H1 (cell line): ENCODE data around the gene FANCE. TPM values are rescaled to one million over a fixed set of nuclear protein-coding genes. Genes with fewer than 3 reads are reported as not detected.

Experiments
- CTCF ChIA-PET: fragments of 300-600 bp; sonication (Branson Sonifier 250); formaldehyde crosslinking; loops from one replicate; lab custom pipeline; 2021; ENCODE audit not compliant: partially characterized antibody; lab: Charles Lee
- POLR2A ChIA-PET: fragments of 300-600 bp; sonication (Branson Sonifier 250); formaldehyde crosslinking; loops from one replicate; lab custom pipeline; 2021; ENCODE audit warnings: inconsistent platforms; ENCODE audit not compliant: partially characterized antibody; lab: Charles Lee
- DNase-seq, 2 experiments: peaks; one replicate each; pipeline versions ENCODE4 v3.0.0 to v3.0.0-alpha.2; 2010 to 2022; ENCODE audit warnings: low spot score in 2 of 2, low read depth in 1 of 2, mixed read lengths in 1 of 2
- FAIRE-seq: peaks from 2 replicates; lab custom pipeline; 2011; peaks lifted over from hg19 to GRCh38; lab: Jason Lieb, UNC
- H2AFZ ChIP-seq: 2 replicates; pipeline ENCODE4 v1.8.1; 2012; ENCODE audit warnings: low read length, inconsistent platforms
- H2AK5ac ChIP-seq: 2 replicates; pipeline ENCODE4 v1.6.1; 2013; ENCODE audit warnings: low read depth, low read length
- H2BK120ac ChIP-seq: replicated peaks from 2 replicates; pipeline ENCODE3; 2013; ENCODE audit warnings: low read depth, low read length, inconsistent platforms
- H2BK12ac ChIP-seq: 2 replicates; pipeline ENCODE4 v1.6.1; 2013; ENCODE audit warnings: low read depth, low read length
- H2BK15ac ChIP-seq: 2 replicates; pipeline ENCODE4 v1.6.1; 2013; ENCODE audit warnings: low read length
- H2BK20ac ChIP-seq: 2 replicates; pipeline ENCODE4 v1.6.1; 2013; ENCODE audit warnings: low read length
- H2BK5ac ChIP-seq: 2 replicates; pipeline ENCODE4 v1.6.1; 2013; ENCODE audit warnings: low read depth, low read length
- H3K14ac ChIP-seq: 2 replicates; pipeline ENCODE4 v1.6.1; 2013; ENCODE audit warnings: inconsistent platforms; ENCODE audit not compliant: insufficient read length
- H3K18ac ChIP-seq: 2 replicates; pipeline ENCODE4 v1.6.1; 2013; ENCODE audit warnings: low read length; ENCODE audit errors: extremely low read depth
- H3K23ac ChIP-seq: 2 replicates; pipeline ENCODE4 v1.6.1; 2013; ENCODE audit warnings: inconsistent platforms; ENCODE audit not compliant: insufficient read length
- H3K23me2 ChIP-seq: 2 replicates; pipeline ENCODE4 v1.6.1; 2013; ENCODE audit warnings: low read depth, low read length
- H3K27ac ChIP-seq: 2 replicates; pipeline ENCODE4 v1.6.1; 2011; ENCODE audit warnings: low read depth, low read length, inconsistent platforms
- H3K27me3 ChIP-seq, 4 experiments: replicated peaks in 1 of 4; 1 replicate in 1 of 4; 2 replicates in 3 of 4; pipeline versions ENCODE4 v1.6.1 to v1.8.1; 2011 to 2013; ENCODE audit warnings: low read length in 3 of 4, mild to moderate bottlenecking in 3 of 4, inconsistent platforms in 2 of 4, mixed read lengths in 2 of 4, moderate library complexity in 1 of 4; ENCODE audit not compliant: control insufficient read depth in 3 of 4, insufficient read depth in 3 of 4; ENCODE audit errors: extremely low read depth in 1 of 4
- H3K36me3 ChIP-seq, 4 experiments: 2 replicates each; pipeline versions ENCODE4 v1.6.1 to v1.8.1; 2011 to 2013; ENCODE audit warnings: mild to moderate bottlenecking in 4 of 4, low read length in 3 of 4, moderate library complexity in 2 of 4, control low read depth in 1 of 4, inconsistent platforms in 1 of 4; ENCODE audit not compliant: insufficient read depth in 4 of 4, control insufficient read depth in 2 of 4
- H3K4ac ChIP-seq: replicated peaks from 2 replicates; pipeline ENCODE3; 2013; ENCODE audit warnings: low read length, low read depth, mixed read lengths, inconsistent platforms; ENCODE audit not compliant: insufficient read length
- H3K4me1 ChIP-seq, 4 experiments: replicated peaks in 1 of 4; 1 replicate in 1 of 4; 2 replicates in 3 of 4; pipeline versions ENCODE4 v1.6.1 to v1.8.1; 2011 to 2013; ENCODE audit warnings: low read length in 3 of 4, inconsistent platforms in 2 of 4, mixed read lengths in 1 of 4; ENCODE audit not compliant: insufficient read depth in 4 of 4, control insufficient read depth in 3 of 4
- H3K4me2 ChIP-seq, 2 experiments: 2 replicates each; pipeline versions ENCODE4 v1.6.1 to v1.8.1; 2011 to 2013; ENCODE audit warnings: low read depth in 2 of 2, low read length in 2 of 2, control low read depth in 1 of 2, inconsistent platforms in 1 of 2, mild to moderate bottlenecking in 1 of 2; ENCODE audit not compliant: insufficient read depth in 1 of 2
- H3K4me3 ChIP-seq, 4 experiments: fragments of 200-600, 300-600 bp in 1 of 4; sonication (generic), shearing (Covaris generic), sonication (Bioruptor Twin) in 1 of 4; 2 replicates each; pipeline versions ENCODE4 v1.5.1 to v1.8.1; 2011 to 2016; ENCODE audit warnings: low read length in 4 of 4, low read depth in 3 of 4, control low read depth in 2 of 4, inconsistent platforms in 2 of 4, mild to moderate bottlenecking in 2 of 4, mixed read lengths in 1 of 4, moderate library complexity in 1 of 4; ENCODE audit not compliant: insufficient read depth in 2 of 4; ENCODE audit errors: extremely low read depth in 1 of 4
- H3K56ac ChIP-seq: replicated peaks from 2 replicates; pipeline ENCODE3; 2013; ENCODE audit warnings: low read depth, mild to moderate bottlenecking, mixed read lengths, low read length, inconsistent platforms; ENCODE audit not compliant: insufficient read length
- H3K79me1 ChIP-seq: 2 replicates; pipeline ENCODE4 v1.6.1; 2013; ENCODE audit warnings: low read depth, low read length, control low read depth
- H3K79me2 ChIP-seq, 2 experiments: 2 replicates each; pipeline versions ENCODE4 v1.6.1 to v1.8.1; 2012 to 2013; ENCODE audit warnings: low read length in 2 of 2, mild to moderate bottlenecking in 2 of 2, inconsistent platforms in 1 of 2; ENCODE audit not compliant: insufficient read depth in 2 of 2, control insufficient read depth in 1 of 2
- H3K9ac ChIP-seq, 4 experiments: replicated peaks in 1 of 4; 1 replicate in 1 of 4; 2 replicates in 3 of 4; pipeline versions ENCODE4 v1.6.1 to v1.8.1; 2011 to 2013; ENCODE audit warnings: low read depth in 3 of 4, low read length in 3 of 4, control low read depth in 2 of 4, mild to moderate bottlenecking in 2 of 4, moderate library complexity in 2 of 4, inconsistent platforms in 1 of 4; ENCODE audit errors: extremely low read depth in 1 of 4
- H3K9me3 ChIP-seq, 2 experiments: 2 replicates each; pipeline versions ENCODE4 v1.6.1 to v1.8.1; 2012 to 2013; ENCODE audit warnings: mild to moderate bottlenecking in 2 of 2, moderate library complexity in 2 of 2, control low read depth in 1 of 2, inconsistent platforms in 1 of 2, low read depth in 1 of 2, low read length in 1 of 2, mixed read lengths in 1 of 2; ENCODE audit not compliant: insufficient read depth in 2 of 2
- H4K20me1 ChIP-seq, 2 experiments: replicated peaks in 1 of 2; 2 replicates each; pipeline versions ENCODE3 to v1.8.1; 2011 to 2013; ENCODE audit warnings: inconsistent platforms in 2 of 2, low read length in 2 of 2, mild to moderate bottlenecking in 1 of 2; ENCODE audit not compliant: insufficient read depth in 2 of 2, control insufficient read depth in 1 of 2
- H4K5ac ChIP-seq: 2 replicates; pipeline ENCODE4 v1.6.1; 2013; ENCODE audit warnings: low read length, low read depth, mixed read lengths, inconsistent platforms; ENCODE audit not compliant: insufficient read length
- H4K8ac ChIP-seq: 2 replicates; pipeline ENCODE4 v1.8.0; 2013; ENCODE audit warnings: mild to moderate bottlenecking, moderate library complexity, low read length, inconsistent platforms; ENCODE audit not compliant: insufficient read depth; ENCODE audit errors: extremely low read depth
- H4K91ac ChIP-seq: replicated peaks from 2 replicates; pipeline ENCODE3; 2013; ENCODE audit warnings: low read length, mixed read lengths, inconsistent platforms; ENCODE audit not compliant: insufficient read length
- CBX8 ChIP-seq: fragments of 300-800, 300-1000 bp; sonication (generic); IDR thresholded peaks from 2 replicates; pipeline ENCODE4 v1.7.1; 2016; ENCODE audit warnings: low read depth, low read length, borderline replicate concordance
- CHD2 ChIP-seq: IDR thresholded peaks from 2 replicates; pipeline ENCODE4 v1.6.1; 2012; ENCODE audit warnings: low read length, improper control_type of control experiment
- E2F6 ChIP-seq: IDR thresholded peaks from 2 replicates; pipeline ENCODE4 v1.6.1; 2012; ENCODE audit warnings: inconsistent platforms
- GABPA ChIP-seq: IDR thresholded peaks from 2 replicates; pipeline ENCODE4 v1.6.1; 2011; ENCODE audit warnings: mild to moderate bottlenecking, low read length, moderate library complexity, borderline replicate concordance; ENCODE audit not compliant: insufficient read depth
- NANOG ChIP-seq: IDR thresholded peaks from 2 replicates; pipeline ENCODE4 v1.6.1; 2011; ENCODE audit warnings: low read length, low read depth, mild to moderate bottlenecking, inconsistent platforms; ENCODE audit not compliant: insufficient read depth, poor library complexity, severe bottlenecking
- RFX5 ChIP-seq: IDR thresholded peaks from 2 replicates; pipeline ENCODE4 v1.6.1; 2011; ENCODE audit warnings: low read depth, low read length, improper control_type of control experiment, borderline replicate concordance
- SRF ChIP-seq: IDR thresholded peaks from 2 replicates; pipeline ENCODE4 v1.6.1; 2011; ENCODE audit warnings: mild to moderate bottlenecking, low read depth, low read length, moderate library complexity
- WGBS, 2 experiments: shearing (Covaris generic) in 1 of 2; methylation state at CpG; one replicate each; pipeline versions ENCODE4 v1.1.6 to v1.1.7; 2013 to 2015; ENCODE audit warnings: low lambda C conversion rate in 2 of 2, mixed read lengths in 2 of 2, inconsistent platforms in 1 of 2, low coverage in 1 of 2, missing lambda C conversion rate in 1 of 2; ENCODE audit not compliant: insufficient replicate concordance in 2 of 2, insufficient coverage in 1 of 2, insufficient read length in 1 of 2; ENCODE audit errors: extremely low coverage in 1 of 2, missing lambda C conversion rate in 1 of 2; 5-methylcytosine and 5-hydroxymethylcytosine counted together
- polyA plus RNA-seq, 7 experiments: library from polyadenylated mRNA; depleted of rRNA in 3 of 7; stranded (reverse) in 5 of 7; unstranded in 2 of 7; fragments of >200 nt in 5 of 7; fragments of 200-250 nt in 2 of 7; gene quantifications; 1 replicate in 5 of 7; 2 replicates in 1 of 7; 4 replicates in 1 of 7; pipeline versions ENCODE4 v1.2.1 to v1.2.3, GENCODE V29; 2011 to 2013; ENCODE audit warnings: missing spikeins in 2 of 7, mixed read lengths in 2 of 7
- total RNA-seq: library from RNA; stranded (reverse); fragmentation: NEBNext Ultra II Directional; extraction: Animal tissue kit (Norgen Biotek cat#: 25700); gene quantifications from 2 replicates; pipeline ENCODE4 v1.2.1, GENCODE V29; 2021
- TF ChIP-seq, protein P1 (sequence below): IDR thresholded peaks from 2 replicates; pipeline ENCODE4 v1.6.1; 2011; ENCODE audit warnings: low read depth, mild to moderate bottlenecking, low read length; ENCODE audit not compliant: insufficient read depth

The FANCE gene
- total and polyA plus RNA-seq, 2 of the 8 experiments (the other 6 are each of a cell fraction or from before 2014, with no cell fraction given) = 16.1 to 17.0 TPM

- Histone ChIP-seq H3K23me2 (peaks cover 13% of the 10 kb centered on the region), H3K27me3 (no peaks in the 10 kb centered on the region; a peak in 1 of 7 replicates), H3K4me3 (no peak overlapping the region), H3K79me1 (peaks cover 4% of the 10 kb centered on the region; the same call in 1 of the 2 replicates), H3K18ac (no peak overlapping the region), H2BK20ac (no peak overlapping the region), H3K4me2 (no peak overlapping the region), H3K23ac (no peak overlapping the region), H4K20me1 (peaks cover 9 to 15% of the 10 kb centered on the region in 2 experiments), H4K8ac (no peak overlapping the region), H3K4me1 (peaks cover 0 to 8% (median 5%) of the 10 kb centered on the region in 4 experiments; a peak in 5 of 7 replicates), H2AFZ (no peak overlapping the region), H2BK120ac (no peak overlapping the region), H2BK5ac (no peak overlapping the region), H3K27ac (no peak overlapping the region), H3K79me2 (peaks cover 14 to 25% of the 10 kb centered on the region in 2 experiments), H2BK15ac (no peak overlapping the region), H4K5ac (no peak overlapping the region), H3K14ac (no peak overlapping the region), H3K9ac (no peak overlapping the region), H3K36me3 (peaks cover 17 to 33% (median 21%) of the 10 kb centered on the region in 4 experiments), H4K91ac (no peak overlapping the region), H3K9me3 (no peaks in the 10 kb centered on the region; a peak in 1 of 4 replicates), H3K56ac (no peak overlapping the region), H2AK5ac (no peak overlapping the region), H2BK12ac (no peak overlapping the region), H3K4ac (no peak overlapping the region)
- FAIRE-seq (no peak), DNase-seq (no peak)
- WGBS, 2 experiments = 76% methylated on average over 1 of the region's 1 CpG; no CpG with 5 or more reads in 1 of the 2 experiments
- POLR2A ChIA-PET = interaction anchor here (0.8 to 30.9 kb wide), 7 partner anchors 8 to 167 kb away, joined by 3 to 1319 read pairs (median 6); partner anchors contain the start of genes DEF6, FANCE and TEAD3
- TF ChIP-seq RFX5 (no peak), GABPA (no peak), SRF (no peak), E2F6 (no peak), CHD2 (no peak), NANOG (no peak), CBX8 (no peak)
- TF ChIP-seq, protein P1, sequence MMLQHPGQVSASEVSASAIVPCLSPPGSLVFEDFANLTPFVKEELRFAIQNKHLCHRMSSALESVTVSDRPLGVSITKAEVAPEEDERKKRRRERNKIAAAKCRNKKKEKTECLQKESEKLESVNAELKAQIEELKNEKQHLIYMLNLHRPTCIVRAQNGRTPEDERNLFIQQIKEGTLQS = no peak
- CTCF ChIA-PET = interaction anchor here (0.5 to 5.5 kb wide), 17 partner anchors 7 to 173 kb away, joined by 3 to 30 read pairs (median 4); partner anchors contain the start of genes DEF6 and FANCE
Measured at GRCh38 chr6:35465646-35466045, 13.5 kb downstream of the FANCE start.
